Fibroblast of skin of left biceps (primary cell): ENCODE results near the gene SLC25A53.

Experiments used
- DNase-seq, 2 experiments: peaks; one replicate each; pipeline ENCODE4 v3.0.0-alpha.2; 2013; ENCODE audit warnings: low read depth in 2 of 2

Gene SLC25A53

GRCh38 chrX:104156630-104157529, at the start of gene SLC25A53:
Gene SLC25A53 (minus strand): TSS chrX:104157009. CDS start chrX:104105257, 51,752 bp downstream.
- DNase-seq, result peak; percentile 35 to 46

- DNase-seq, result no peak
These were observed 48.7 kb upstream of the SLC25A53 start for GRCh38 chrX:104205548-104205947.

GRCh38 chrX:104195489-104196084, 38.8 kb upstream of the SLC25A53 start:
- DNase-seq, result peak in 1 of 2 experiments; percentile 0

- no peak for DNase-seq
These were observed 38.2 kb upstream of the SLC25A53 start for GRCh38 chrX:104195013-104195412.

GRCh38 chrX:104193485-104193884, 36.7 kb upstream of the SLC25A53 start:
- no peak for DNase-seq

GRCh38 chrX:104189837-104190236, 33.0 kb upstream of the SLC25A53 start:
- no peak for DNase-seq

GRCh38 chrX:104187931-104188330, 31.1 kb upstream of the SLC25A53 start:
- no peak for DNase-seq

GRCh38 chrX:104183685-104184084, 26.9 kb upstream of the SLC25A53 start:
- no peak for DNase-seq

- no peak for DNase-seq
These were observed 17.0 kb upstream of the SLC25A53 start for GRCh38 chrX:104173841-104174240.

GRCh38 chrX:104172788-104173187, 16.0 kb upstream of the SLC25A53 start:
- no peak for DNase-seq

- no peak for DNase-seq
These were observed 15.3 kb upstream of the SLC25A53 start for GRCh38 chrX:104172121-104172520.

- DNase-seq, result no peak
These were observed 11.3 kb upstream of the SLC25A53 start for GRCh38 chrX:104168127-104168526.

GRCh38 chrX:104166735-104167436, 10.1 kb upstream of the SLC25A53 start:
- no peak for DNase-seq

GRCh38 chrX:104165894-104166734, 9.3 kb upstream of the SLC25A53 start, which contains the start of gene FAM199X:
Gene FAM199X (plus strand): TSS chrX:104166453. CDS start chrX:104166786, 333 bp downstream.
- peak; percentile 57 to 62 for DNase-seq

GRCh38 chrX:104151037-104151436, 5.8 kb downstream of the SLC25A53 start:
- no peak for DNase-seq

- no peak for DNase-seq
These were observed 15.6 kb downstream of the SLC25A53 start for GRCh38 chrX:104141087-104141760.

- DNase-seq, result no peak
These were observed 19.3 kb downstream of the SLC25A53 start for GRCh38 chrX:104137496-104137895.

- peak; percentile 46 to 51 for DNase-seq
These were observed 20.4 kb downstream of the SLC25A53 start for GRCh38 chrX:104136241-104137019.

GRCh38 chrX:104135677-104136076, 21.1 kb downstream of the SLC25A53 start:
- DNase-seq, result no peak
